Endodermal cell (in vitro differentiated cells): ENCODE results near the gene UBE2D4. TPM values are rescaled to one million over a fixed set of nuclear protein-coding genes. Genes with fewer than 3 reads are reported as not detected.

Source experiments
- DNase-seq: peaks from one replicate; pipeline ENCODE4 v3.0.0-alpha.2; 2017
- H3K27ac ChIP-seq: 2 replicates; pipeline ENCODE4 v1.5.1; 2013; ENCODE audit warnings: mild to moderate bottlenecking, low read depth, low read length, moderate library complexity
- H3K27me3 ChIP-seq: 2 replicates; pipeline ENCODE4 v1.6.1; 2013; ENCODE audit warnings: mild to moderate bottlenecking, low read length, moderate library complexity; ENCODE audit not compliant: insufficient read depth, control insufficient read depth, poor library complexity, severe bottlenecking
- H3K36me3 ChIP-seq: 2 replicates; pipeline ENCODE4 v1.7.0; 2013; ENCODE audit warnings: mild to moderate bottlenecking, low read length, moderate library complexity; ENCODE audit not compliant: control insufficient read depth, insufficient read depth
- H3K4me1 ChIP-seq: one replicate; pipeline ENCODE4 v1.7.0; 2013; ENCODE audit warnings: low read length; ENCODE audit not compliant: control insufficient read depth, insufficient read depth
- H3K4me3 ChIP-seq: 2 replicates; pipeline ENCODE4 v1.5.1; 2013; ENCODE audit warnings: mild to moderate bottlenecking, low read length, moderate library complexity
- H3K9ac ChIP-seq: 2 replicates; pipeline ENCODE4 v1.6.1; 2013; ENCODE audit warnings: mild to moderate bottlenecking, low read length, moderate library complexity; ENCODE audit not compliant: poor library complexity, severe bottlenecking; ENCODE audit errors: extremely low read depth
- H3K9me3 ChIP-seq: 2 replicates; pipeline ENCODE4 v1.6.1; 2013; ENCODE audit warnings: mild to moderate bottlenecking, low read length, moderate library complexity; ENCODE audit not compliant: control insufficient read depth
- H3K27ac Mint-ChIP-seq: 2 replicates; pipeline ENCODE4 v1.8.0; 2020; ENCODE audit warnings: mixed read lengths
- H3K27me3 Mint-ChIP-seq: 2 replicates; pipeline ENCODE4 v1.8.0; 2021; ENCODE audit warnings: mild to moderate bottlenecking, mixed read lengths; ENCODE audit not compliant: insufficient read depth
- H3K36me3 Mint-ChIP-seq: 2 replicates; pipeline ENCODE4 v1.8.0; 2020; ENCODE audit warnings: low read depth, mixed read lengths
- H3K4me1 Mint-ChIP-seq: 2 replicates; pipeline ENCODE4 v1.8.0; 2020; ENCODE audit warnings: mixed read lengths
- H3K4me3 Mint-ChIP-seq: 2 replicates; pipeline ENCODE4 v1.8.0; 2020; ENCODE audit warnings: mild to moderate bottlenecking, moderate library complexity, mixed read lengths
- H3K9me3 Mint-ChIP-seq: 2 replicates; pipeline ENCODE4 v1.8.0; 2020; ENCODE audit warnings: mild to moderate bottlenecking, mixed read lengths
- CTCF ChIP-seq: fragments of 200-600 bp; sonication (generic); conservative IDR thresholded peaks from 2 replicates; pipeline ENCODE4 v1.5.0; 2021; ENCODE audit warnings: antibody characterized with exemption, mild to moderate bottlenecking
- WGBS, 2 experiments: methylation state at CpG; one replicate each; pipeline versions ENCODE4 v1.1.5 to v1.1.7; 2013; ENCODE audit warnings: missing lambda C conversion rate in 2 of 2, mixed read lengths in 1 of 2; ENCODE audit not compliant: insufficient coverage in 1 of 2, insufficient read length in 1 of 2; 5-methylcytosine and 5-hydroxymethylcytosine counted together
- total RNA-seq, 2 donors: library from RNA; stranded (reverse); fragmentation: NEBNext Ultra II Directional in 1 of 2; extraction: Animal tissue kit (Norgen Biotek cat#: 25700) in 1 of 2; gene quantifications; 2 replicates in 1 of 2; 3 replicates in 1 of 2; pipeline ENCODE4 v1.2.1, GENCODE V29; 2021

Gene UBE2D4
- total RNA-seq, 2 donors from 2014 or later = 10.0 to 10.7 TPM

GRCh38 chr7:43933902-43934560, 7.8 kb downstream of the UBE2D4 start:
- H3K9me3 Mint-ChIP-seq = no peaks in the 10 kb centered on the region
- H3K4me3 Mint-ChIP-seq = no peak overlapping the region
- H3K27me3 Mint-ChIP-seq = peaks cover 3% of the 10 kb centered on the region
- Histone ChIP-seq H3K9me3 (no peaks in the 10 kb centered on the region), H3K4me1 (no peaks in the 10 kb centered on the region), H3K9ac (no peak overlapping the region), H3K27me3 (no peaks in the 10 kb centered on the region), H3K36me3 (no peaks in the 10 kb centered on the region), H3K27ac (no peak overlapping the region), H3K4me3 (no peak overlapping the region)
- no peak for TF ChIP-seq CTCF
- 91% methylated on average over 3 of the region's 3 CpGs; no CpG with 5 or more reads in 1 of the 2 experiments for WGBS, 2 experiments
- no peaks in the 10 kb centered on the region for H3K4me1 Mint-ChIP-seq
- no peak overlapping the region for H3K27ac Mint-ChIP-seq
- DNase-seq = no peak
- no peaks in the 10 kb centered on the region for H3K36me3 Mint-ChIP-seq

- Histone ChIP-seq H3K36me3 (no peaks in the 10 kb centered on the region), H3K27ac (no peak overlapping the region), H3K4me1 (peaks cover 7% of the 10 kb centered on the region), H3K9ac (no peak overlapping the region), H3K4me3 (no peak overlapping the region), H3K9me3 (no peaks in the 10 kb centered on the region), H3K27me3 (no peaks in the 10 kb centered on the region)
- WGBS, 2 experiments = 89 to 93% methylated on average over 3 of the region's 3 CpGs
- H3K4me3 Mint-ChIP-seq = no peak overlapping the region
- no peaks in the 10 kb centered on the region for H3K9me3 Mint-ChIP-seq
- TF ChIP-seq CTCF = no peak
- DNase-seq = no peak
- H3K27ac Mint-ChIP-seq = no peak overlapping the region
- no peaks in the 10 kb centered on the region for H3K27me3 Mint-ChIP-seq
- H3K4me1 Mint-ChIP-seq = peaks cover 5% of the 10 kb centered on the region
- H3K36me3 Mint-ChIP-seq = no peaks in the 10 kb centered on the region
These were observed 11.2 kb downstream of the UBE2D4 start for GRCh38 chr7:43937444-43937843.

- no peak for TF ChIP-seq CTCF
- no peaks in the 10 kb centered on the region for H3K27me3 Mint-ChIP-seq
- H3K4me3 Mint-ChIP-seq = no peak overlapping the region
- Histone ChIP-seq H3K36me3 (no peaks in the 10 kb centered on the region), H3K4me3 (no peak overlapping the region), H3K4me1 (peaks cover 7% of the 10 kb centered on the region), H3K9me3 (no peaks in the 10 kb centered on the region), H3K27ac (no peak overlapping the region), H3K27me3 (no peaks in the 10 kb centered on the region), H3K9ac (no peak overlapping the region)
- peaks cover 15% of the 10 kb centered on the region for H3K4me1 Mint-ChIP-seq
- no peak overlapping the region for H3K27ac Mint-ChIP-seq
- H3K36me3 Mint-ChIP-seq = no peaks in the 10 kb centered on the region
- peak; percentile 43 for DNase-seq
- 99% methylated on average over 4 of the region's 4 CpGs; no CpG with 5 or more reads in 1 of the 2 experiments for WGBS, 2 experiments
- no peaks in the 10 kb centered on the region for H3K9me3 Mint-ChIP-seq
These were observed 12.8 kb downstream of the UBE2D4 start for GRCh38 chr7:43938892-43939482.
